K562 (cell line): ENCODE measurements around the gene TSPAN16. TPM values are rescaled to one million over a fixed set of nuclear protein-coding genes. Genes with fewer than 3 reads are reported as not detected.

ENCODE experiments used
- ATAC-seq: fragments of 200-7000 bp; cut with Tn5 transposase; 3 replicates; pipeline ENCODE4 v1.9.1; 2020; ENCODE audit warnings: moderate library complexity
- Bru-seq: library from RNA; stranded (reverse); fragments of 400-500 nt; gene quantifications from one replicate; lab custom pipeline; 2021; lab: Mats Ljungman, UMichigan
- BruChase-seq, 2 experiments: library from RNA; stranded (reverse); fragments of 400-500 nt; gene quantifications; one replicate each; lab custom pipeline; 2021; lab: Mats Ljungman, UMichigan
- BruUV-seq: library from RNA; stranded (reverse); fragments of 400-500 nt; replicated peaks from 2 replicates; lab custom pipeline; 2021; lab: Mats Ljungman, UMichigan
- CTCF ChIA-PET: fragments of 300-600 bp; formaldehyde crosslinking; extraction: SDS; loops from one replicate; lab custom pipeline; 2021; ENCODE audit warnings: low intra/inter-chr PET ratio; lab: Yijun Ruan, JAX
- POLR2A ChIA-PET: fragments of 300-600, 350-650 bp; sonication (Branson Sonifier 250); formaldehyde crosslinking; extraction: SDS; loops from one replicate; lab custom pipeline; 2021; ENCODE audit warnings: antibody characterized with exemption, inconsistent platforms; lab: Yijun Ruan, JAX
- DNase-seq, 4 experiments: peaks; one replicate each; pipeline versions ENCODE4 v3.0.0 to v3.0.0-alpha.2; 2011 to 2018; ENCODE audit warnings: low spot score in 3 of 4, mixed read lengths in 3 of 4; ENCODE audit errors: extremely low read depth in 1 of 4
- FAIRE-seq: peaks from 2 replicates; lab custom pipeline; 2011; peaks lifted over from hg19 to GRCh38; lab: Jason Lieb, UNC
- H2AFZ ChIP-seq: 2 replicates; pipeline ENCODE4 v1.6.0; 2011; ENCODE audit warnings: low read depth, low read length, control low read depth, inconsistent platforms
- H3K27ac ChIP-seq: fragments of 200-600 bp; 3 replicates; pipeline ENCODE4 v1.8.0; 2011; ENCODE audit warnings: low read depth, mild to moderate bottlenecking, control low read depth, inconsistent platforms, low read length, moderate library complexity, mixed read lengths; ENCODE audit errors: extremely low read depth
- H3K27me3 ChIP-seq, 2 experiments: fragments of 300-600 bp in 1 of 2; 2 replicates in 1 of 2; 3 replicates in 1 of 2; pipeline versions ENCODE4 v1.6.0 to v1.8.0; 2011; ENCODE audit warnings: inconsistent platforms in 2 of 2, low read length in 2 of 2, mild to moderate bottlenecking in 1 of 2, mixed read lengths in 1 of 2, moderate library complexity in 1 of 2; ENCODE audit not compliant: control insufficient read depth in 2 of 2, insufficient read depth in 2 of 2
- H3K36me3 ChIP-seq: fragments of 300-600 bp; 3 replicates; pipeline ENCODE4 v1.8.0; 2011; ENCODE audit warnings: mild to moderate bottlenecking, low read length, inconsistent platforms; ENCODE audit not compliant: control insufficient read depth, insufficient read depth
- H3K4me1 ChIP-seq, 2 experiments: fragments of 200-600 bp in 1 of 2; replicated peaks in 1 of 2; 2 replicates in 1 of 2; 3 replicates in 1 of 2; pipeline versions ENCODE4 v1.5.1 to v1.8.0; 2011; ENCODE audit warnings: inconsistent platforms in 2 of 2, low read length in 2 of 2, mild to moderate bottlenecking in 1 of 2, mixed read lengths in 1 of 2, moderate library complexity in 1 of 2; ENCODE audit not compliant: control insufficient read depth in 2 of 2, insufficient read depth in 2 of 2
- H3K4me2 ChIP-seq: 2 replicates; pipeline ENCODE4 v1.6.1; 2011; ENCODE audit warnings: low read length, control low read depth, inconsistent platforms, mixed read lengths; ENCODE audit not compliant: insufficient read depth
- H3K4me3 ChIP-seq: fragments of 200-600 bp; sonication (generic), shearing (Covaris generic); 2 replicates; pipeline ENCODE4 v1.5.1; 2016; ENCODE audit warnings: control low read depth, inconsistent platforms
- H3K79me2 ChIP-seq: fragments of 200-600 bp; 3 replicates; pipeline ENCODE4 v1.8.0; 2011; ENCODE audit warnings: low read length, inconsistent platforms; ENCODE audit not compliant: control insufficient read depth, insufficient read depth
- H3K9ac ChIP-seq, 2 experiments: 2 replicates each; pipeline versions ENCODE4 v1.6.0 to v1.6.1; 2011; ENCODE audit warnings: low read depth in 2 of 2, low read length in 2 of 2, control low read depth in 1 of 2, inconsistent platforms in 1 of 2, mild to moderate bottlenecking in 1 of 2, mixed read lengths in 1 of 2; ENCODE audit not compliant: insufficient read depth in 1 of 2
- H3K9me1 ChIP-seq: one replicate; pipeline ENCODE4 v1.6.0; 2011; ENCODE audit warnings: inconsistent platforms, mild to moderate bottlenecking, low read length, moderate library complexity; ENCODE audit not compliant: control insufficient read depth, insufficient read depth
- H3K9me3 ChIP-seq: replicated peaks from 2 replicates; pipeline ENCODE4 v1.5.1; 2011; ENCODE audit warnings: low read depth, low read length, inconsistent platforms; ENCODE audit not compliant: control insufficient read depth, insufficient read depth
- H4K20me1 ChIP-seq: replicated peaks from 2 replicates; pipeline ENCODE4 v1.6.1; 2011; ENCODE audit warnings: low read length, inconsistent platforms, mixed read lengths; ENCODE audit not compliant: control insufficient read depth, insufficient read depth
- CTCF ChIP-seq, 3 experiments: IDR thresholded peaks in 2 of 3; conservative IDR thresholded peaks in 1 of 3; 2 replicates each; pipeline ENCODE4 v1.5.1; 2011 to 2012; ENCODE audit warnings: low read length in 3 of 3, mild to moderate bottlenecking in 3 of 3, control low read depth in 2 of 3, improper control_type of control experiment in 1 of 3, inconsistent platforms in 1 of 3, low read depth in 1 of 3, mixed read lengths in 1 of 3, moderate library complexity in 1 of 3; ENCODE audit not compliant: insufficient read depth in 2 of 3
- L3MBTL2 ChIP-seq: fragments of 450-650 bp; IDR thresholded peaks from 2 replicates; pipeline ENCODE4 v1.6.1; 2016; ENCODE audit warnings: mild to moderate bottlenecking, moderate library complexity
- REST ChIP-seq, 2 experiments: fragments of 450-650 bp; formaldehyde crosslinking in 1 of 2; IDR thresholded peaks; 2 replicates each; pipeline versions ENCODE4 v1.4.0 to v1.6.1; 2014 to 2020; ENCODE audit warnings: mild to moderate bottlenecking in 2 of 2, borderline replicate concordance in 1 of 2, low read depth in 1 of 2
- SAFB2 ChIP-seq: fragments of 200-400 bp; formaldehyde crosslinking; IDR thresholded peaks from 2 replicates; pipeline ENCODE4 v1.6.1; 2018; ENCODE audit warnings: borderline replicate concordance, low read length, low read depth, moderate library complexity; ENCODE audit not compliant: severe bottlenecking
- WGBS: fragments of 100-300 bp; shearing (Covaris generic); methylation state at CpG from one replicate; pipeline ENCODE4 v1.1.6; 2016; ENCODE audit warnings: low coverage, mixed read lengths; ENCODE audit not compliant: insufficient coverage; ENCODE audit errors: missing lambda C conversion rate; 5-methylcytosine and 5-hydroxymethylcytosine counted together
- in situ Hi-C: fragments of 300-500 bp; cut with MboI; formaldehyde crosslinking; loops from 4 replicates; pipeline ENCODE4 v1.15.0; 2018; ENCODE audit warnings: inconsistent platforms, mixed read lengths
- intact Hi-C: fragments of 100-400 bp; cut with micrococcal nuclease; formaldehyde crosslinking; loops from 2 replicates; pipeline ENCODE4 v1.14.2; 2022
- long read RNA-seq, 3 experiments: library from polyadenylated mRNA in 2 of 3; library from RNA in 1 of 3; unstranded in 2 of 3; stranded (forward) in 1 of 3; transcript quantifications; one replicate each; pipeline ENCODE4 v2.0.0, GENCODE V29; 2019 to 2022
- polyA minus RNA-seq, 3 experiments: library from RNA; depleted of rRNA, polyadenylated mRNA; stranded (reverse); fragments of >200 nt; gene quantifications; 2 replicates each; pipeline ENCODE4 v1.2.3, GENCODE V29; 2011
- polyA plus RNA-seq, 8 experiments: library from polyadenylated mRNA; depleted of rRNA in 4 of 8; stranded (reverse) in 5 of 8; unstranded in 3 of 8; fragments of >200 nt; fragmentation: Nextera tagmentation in 2 of 8; fragmentation: Illumina TruSeq in 1 of 8; extraction: Ambion mirVana in 2 of 8; extraction: Trizol in 1 of 8; gene quantifications; 2 replicates each; pipeline versions ENCODE4 v1.2.1 to v1.2.3, GENCODE V29; 2011 to 2014; ENCODE audit warnings: inconsistent platforms in 1 of 8, missing spikeins in 1 of 8
- total RNA-seq, 7 experiments: library from RNA; depleted of rRNA in 6 of 7; stranded (reverse); fragments of >200 nt in 6 of 7; fragmentation: Illumina TruSeq in 2 of 7; extraction: Trizol in 2 of 7; gene quantifications; 2 replicates each; pipeline versions ENCODE4 v1.2.1 to v1.2.3, GENCODE V29; 2011 to 2021; ENCODE audit warnings: low replicate concordance in 1 of 7

Gene TSPAN16
- total RNA-seq (2011; cell fraction: chromatin; rRNA removed; ENCODE audit: low replicate concordance) = not detected in 2 replicates
- not detected in 2 replicates for total RNA-seq (2011; cell fraction: nucleolus; rRNA removed)
- not detected in 2 replicates for total RNA-seq (2011; cell fraction: nucleoplasm; rRNA removed)
- not detected in 2 replicates for total RNA-seq (2014; rRNA removed)
- not detected in 2 replicates for total RNA-seq (2014; rRNA removed; fragmentation: Illumina TruSeq; extraction: Trizol)
- not detected in 2 replicates for total RNA-seq (2015; rRNA removed; fragmentation: Illumina TruSeq; extraction: Trizol)
- not detected in 2 replicates for total RNA-seq (2021)
- not detected in 2 replicates for polyA plus RNA-seq (2011; rRNA removed)
- not detected in 2 replicates for polyA plus RNA-seq (2011; cell fraction: cytosol; rRNA removed)
- polyA plus RNA-seq (2011; cell fraction: nucleus; rRNA removed) = not detected in 2 replicates
- not detected in 2 replicates for polyA plus RNA-seq (2012)
- not detected in 2 replicates for polyA plus RNA-seq (2014; fragmentation: Illumina TruSeq; extraction: Trizol)
- polyA plus RNA-seq (2014; fragmentation: Nextera tagmentation; extraction: Ambion mirVana) = not detected
- not detected in 2 replicates for polyA plus RNA-seq (2014; rRNA removed)
- polyA minus RNA-seq (2011; rRNA and poly(A)+ RNA removed) = not detected in 2 replicates
- polyA minus RNA-seq (2011; cell fraction: cytosol; rRNA and poly(A)+ RNA removed) = not detected in 2 replicates
- not detected in 2 replicates for polyA minus RNA-seq (2011; cell fraction: nucleus; rRNA and poly(A)+ RNA removed)
- not detected for Bru-seq, nascent RNA
- BruChase-seq, experiment 1, labeled RNA remaining after a 2-hour chase = percentile 2 among the genes with signal in this experiment
- percentile 4 among the genes with signal in this experiment for BruChase-seq, experiment 2, labeled RNA remaining after a 6-hour chase
- long read RNA-seq, experiment 1 = 0 reads
- long read RNA-seq, experiment 2 = 0 reads
- long read RNA-seq, experiment 3, partial matches to known transcripts = 0 of 1 reads
- long read RNA-seq, experiment 3, other reads (novel, unspliced or antisense) = 1 of 1 reads

- ChIA-PET CTCF (interaction anchor here (1.9 kb wide), 1 partner anchor 187 kb away, joined by 15 read pairs; no protein-coding TSS in a partner anchor), POLR2A (interaction anchor here (0.6 to 1.2 kb wide), 4 partner anchors 14 to 36 kb away, joined by 3 read pairs; no protein-coding TSS in a partner anchor)
- DNase-seq = no peak
- H3K9me1 ChIP-seq = no peaks in the 10 kb centered on the region
- in situ Hi-C loops = loop anchor here (5.0 kb wide), 2 partner anchors 82 to 142 kb away; partner anchors contain the start of genes ODAD3 and PRKCSH
- BruUV-seq = no TSS peak
- H3K4me2 ChIP-seq = no peak within 1 kb of the TSS
- H3K9me3 ChIP-seq = no peaks in the 10 kb centered on the region
- no peak within 1 kb of the TSS for H3K4me3 ChIP-seq
- 0 out of 2 replicates have a peak, but pooled peaks cover 2% of the 10 kb centered on the region for H4K20me1 ChIP-seq
- intact Hi-C loops = loop anchor here (2.0 to 10.0 kb wide), 2 partner anchors 151 to 189 kb away; partner anchors contain the start of gene ELAVL3
- H3K36me3 ChIP-seq = no peaks in the 10 kb centered on the region
- H3K4me1 ChIP-seq = peaks cover 0 to 14% of the 10 kb centered on the region in 2 experiments; a peak in 3 of 5 replicates
- H3K79me2 ChIP-seq = no peaks in the 10 kb centered on the region
- H3K27me3 ChIP-seq = peaks cover 24 to 38% of the 10 kb centered on the region in 2 experiments
- FAIRE-seq = no peak
- H3K27ac ChIP-seq = no peak within 1 kb of the TSS
- no peak for ATAC-seq
- no peak within 1 kb of the TSS for H2AFZ ChIP-seq
- WGBS = 17% methylated on average over 8 of the region's 8 CpGs
- H3K9ac ChIP-seq = peak within 1 kb of the TSS in 1 of 2 experiments; percentile 55; a peak in 1 of 4 replicates
- TF ChIP-seq CTCF (IDR thresholded peaks at IDR 0.05 in 2 of 3, conservative IDR thresholded peaks at IDR 0.05 in 1 of 3; ENCODE audit: insufficient read depth in 2 of 3, low read depth in 1 of 3, low read length in 3 of 3) (peak in 1 of 3 experiments; percentile 30; a peak in 2 of 6 replicates), L3MBTL2 (no peak), REST (IDR thresholded peaks at IDR 0.05; ENCODE audit: borderline replicate concordance) (0 out of 2 replicates have a peak, but pooled peaks have one; percentile 9), REST (CRISPR knock-in tag; IDR thresholded peaks at IDR 0.05; ENCODE audit: low read depth) (no peak), SAFB2 (no peak)
Measured at GRCh38 chr19:11295665-11296245, at the start of gene TSPAN16. Gene TSPAN16, plus strand, starts transcription at chr19:11296160. Its CDS starts 138 bp downstream, at chr19:11296298.
